Upper lobe of left lung (tissue), 4 donors: Measurements from ENCODE around the gene ACTG1.

Source experiments
- CTCF ChIP-seq, 6 experiments: fragments of 450-650 bp in 4 of 6; fragments of 200-600 bp in 2 of 6; sonication (generic) in 2 of 6; IDR thresholded peaks; one replicate each; pipeline ENCODE4 v1.5.1; 2016 to 2019; ENCODE audit warnings: antibody characterized with exemption in 6 of 6
- EP300 ChIP-seq, 4 donors: sonication (generic); formaldehyde crosslinking; IDR thresholded peaks; one replicate each; pipeline ENCODE4 v1.5.1; 2017; ENCODE audit warnings: antibody characterized with exemption in 4 of 4, control low read depth in 2 of 4
- POLR2A ChIP-seq, 4 donors: fragments of 450-650 bp; IDR thresholded peaks; one replicate each; pipeline ENCODE4 v1.5.1; 2016 to 2017; ENCODE audit warnings: antibody characterized with exemption in 4 of 4, mild to moderate bottlenecking in 2 of 4
- POLR2AphosphoS5 ChIP-seq, 2 donors: sonication (generic); formaldehyde crosslinking; IDR thresholded peaks; one replicate each; pipeline ENCODE4 v1.5.1; 2017; ENCODE audit warnings: antibody characterized with exemption in 2 of 2

DNA sequence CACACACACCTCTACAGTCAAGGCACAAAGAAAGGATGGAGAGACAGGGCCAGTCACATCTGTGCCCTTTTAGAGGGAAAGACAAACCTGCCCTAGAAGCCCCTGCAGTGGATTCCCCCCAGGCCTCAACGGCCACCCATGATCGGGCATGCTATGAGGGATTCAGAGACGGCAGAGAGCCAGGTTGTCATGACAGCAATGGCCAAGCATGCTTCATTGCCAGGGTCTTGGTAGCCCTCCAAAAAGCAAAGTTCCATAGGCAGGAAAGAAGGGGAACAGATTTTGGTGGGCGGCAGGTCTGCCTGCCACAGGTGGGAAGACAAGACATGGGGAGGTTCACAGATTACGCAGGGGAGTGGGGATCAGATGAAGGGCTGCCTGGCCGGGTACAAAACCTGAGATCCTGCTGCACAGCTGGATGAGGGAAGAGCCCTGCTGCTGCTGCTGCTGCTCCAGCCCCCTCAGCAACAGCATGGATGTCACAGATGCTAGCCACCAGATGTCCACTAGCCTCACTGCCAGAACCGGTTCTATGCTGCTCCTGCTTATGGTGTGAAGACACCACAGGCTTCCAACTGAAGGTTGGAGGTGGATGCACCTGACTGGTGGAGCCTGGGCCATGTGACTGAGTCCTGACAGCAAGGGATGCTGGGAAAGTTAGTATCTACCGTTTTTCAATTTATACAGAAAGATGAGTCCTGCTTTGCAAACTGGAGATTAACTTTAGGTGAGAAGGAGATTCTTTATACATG, 17.8 kb downstream of the ACTG1 start:
- no peak for TF ChIP-seq CTCF (IDR thresholded peaks at IDR 0.05)
- no peak for TF ChIP-seq POLR2AphosphoS5 (IDR thresholded peaks at IDR 0.05)
- TF ChIP-seq POLR2A (IDR thresholded peaks at IDR 0.05): no peak
- TF ChIP-seq EP300 (IDR thresholded peaks at IDR 0.05): no peak
